GM19240 (cell line): ENCODE results near the gene CATSPERD.
"Not testable (repeated sequence)": the region's sequence is repeated elsewhere in the genome, so short reads cannot be mapped to it uniquely, and the experiment has no call there.

ENCODE experiments used
- DNase-seq: peaks from one replicate; pipeline ENCODE4 v3.0.0; 2011; ENCODE audit warnings: low spot score; ENCODE audit not compliant: insufficient read length

CATSPERD gene

GRCh38 chr19:5697022-5697889 is 23.2 kb upstream of the CATSPERD start:
- no peak for DNase-seq

DNA sequence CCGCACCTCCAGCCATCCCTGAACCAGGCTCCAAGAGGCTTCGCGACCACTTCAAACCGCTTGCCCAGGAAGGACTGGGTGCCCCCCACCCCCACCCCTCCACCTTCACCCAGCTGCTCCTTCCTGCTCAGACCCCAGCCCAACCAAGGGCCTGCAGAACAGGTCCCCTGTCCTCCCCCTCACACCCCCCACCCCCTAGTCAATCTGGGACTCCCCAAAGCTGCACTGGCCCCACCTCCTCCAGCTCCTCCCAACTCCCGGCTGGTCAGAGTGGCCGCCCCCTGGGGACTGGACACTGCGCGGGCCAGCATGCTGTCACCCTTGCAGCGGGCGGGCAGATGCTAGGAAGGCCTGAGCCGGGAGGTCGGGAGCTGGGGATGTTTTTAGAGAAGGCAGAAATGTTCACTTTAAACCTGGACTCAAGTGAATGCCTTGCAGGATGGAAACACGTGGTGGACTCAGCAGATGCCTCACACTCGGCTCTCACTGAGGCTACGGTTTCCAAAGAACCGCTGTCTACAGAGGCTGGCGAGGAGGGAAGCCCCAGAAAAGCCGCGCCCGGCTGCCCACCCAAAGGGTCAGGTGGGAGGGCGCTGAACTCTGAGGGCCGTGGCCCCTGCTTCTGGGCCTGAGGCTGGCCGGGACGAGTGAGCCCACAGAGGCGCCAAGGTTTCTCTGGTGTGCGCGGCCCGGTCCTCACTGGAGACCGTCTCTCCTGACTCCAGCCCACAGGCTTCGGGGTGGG is 22.4 kb upstream of the CATSPERD start:
- no peak for DNase-seq

GRCh38 chr19:5698635-5699422 is 21.6 kb upstream of the CATSPERD start:
- no peak for DNase-seq

GRCh38 chr19:5700455-5701092 is 19.9 kb upstream of the CATSPERD start:
- DNase-seq = no peak

GRCh38 chr19:5702053-5702410 is 18.4 kb upstream of the CATSPERD start:
- DNase-seq = not testable (repeated sequence)

GRCh38 chr19:5703819-5704818 is 16.3 kb upstream of the CATSPERD start:
- no peak for DNase-seq

DNA sequence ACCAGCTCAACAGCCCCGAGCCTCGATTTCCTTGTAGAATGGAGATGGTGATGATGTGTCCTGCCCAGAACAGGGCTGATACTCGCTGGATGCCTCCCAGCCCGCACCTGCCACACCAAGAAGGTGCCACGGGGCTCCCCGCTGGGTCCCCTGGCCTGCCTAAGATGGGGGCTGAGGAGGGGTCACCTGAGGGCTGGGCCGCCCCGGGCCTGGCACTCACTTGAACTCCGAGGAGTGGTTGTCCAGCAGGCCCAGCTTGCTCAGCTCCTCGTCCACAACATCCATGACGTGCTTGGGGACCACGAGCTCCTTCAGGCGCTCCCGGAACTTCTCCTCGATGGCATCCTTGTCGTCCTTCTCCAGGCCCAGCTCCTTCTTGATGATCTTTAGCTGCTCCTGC is 14.9 kb upstream of the CATSPERD start:
- no peak for DNase-seq

- DNase-seq = no peak
Measured at GRCh38 chr19:5706876-5707573, 13.4 kb upstream of the CATSPERD start.

- no peak for DNase-seq
Measured at GRCh38 chr19:5707576-5708575, 12.6 kb upstream of the CATSPERD start.

DNA sequence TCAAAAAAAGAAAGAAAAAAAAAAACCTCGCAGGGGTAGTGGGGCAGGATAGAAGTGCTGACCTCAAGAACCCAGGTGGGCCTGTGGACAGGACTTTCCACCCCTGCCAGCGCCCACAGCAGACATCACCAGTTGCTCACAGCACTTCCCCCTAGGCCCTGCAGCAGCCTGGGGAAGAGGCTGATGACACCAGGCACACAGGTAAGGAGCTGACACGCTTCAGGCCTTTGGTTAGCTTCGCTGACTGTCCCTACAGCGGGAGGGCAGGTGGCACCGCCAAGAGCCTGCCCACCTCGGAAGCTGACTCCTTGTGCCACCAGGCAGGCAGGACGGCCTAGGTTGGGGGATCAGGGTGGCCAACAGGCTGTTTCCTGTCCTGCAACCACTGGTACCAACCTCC is 9.4 kb upstream of the CATSPERD start:
- no peak for DNase-seq

GRCh38 chr19:5711713-5712161 is 8.7 kb upstream of the CATSPERD start:
- no peak for DNase-seq

- DNase-seq = no peak
Measured at GRCh38 chr19:5713228-5713627, 7.2 kb upstream of the CATSPERD start.

- DNase-seq = no peak
Measured at GRCh38 chr19:5714816-5715215, 5.6 kb upstream of the CATSPERD start.

- no peak for DNase-seq
Measured at GRCh38 chr19:5717215-5717935, 3.1 kb upstream of the CATSPERD start.

DNA sequence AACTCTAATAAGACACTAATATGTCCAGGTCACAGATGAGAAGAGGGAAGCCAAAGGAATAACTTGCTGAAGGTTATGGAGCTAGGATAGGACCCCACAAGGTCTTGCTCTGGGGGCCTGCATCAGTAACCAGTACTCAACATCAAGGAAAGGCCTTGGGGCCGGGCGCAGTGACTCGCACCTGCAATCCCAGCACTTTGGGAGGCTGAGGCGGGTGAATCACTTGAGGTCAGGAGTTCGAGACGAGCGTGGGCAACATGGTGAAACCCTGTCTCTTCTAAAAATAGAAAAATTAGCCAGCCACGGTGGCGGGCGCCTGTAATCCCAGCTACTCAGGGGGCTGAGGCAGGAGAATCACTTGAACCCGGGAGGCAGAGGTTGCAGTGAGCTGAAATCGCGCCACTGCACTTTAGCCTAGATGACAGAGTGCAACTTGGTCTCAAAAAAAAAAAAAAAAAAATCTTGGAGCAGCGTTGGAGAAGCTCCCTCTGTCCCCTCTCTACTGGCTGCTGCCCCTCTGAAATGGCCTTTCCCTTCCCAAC is 2.3 kb upstream of the CATSPERD start:
- no peak for DNase-seq

GRCh38 chr19:5718579-5719273 is 1.7 kb upstream of the CATSPERD start:
- DNase-seq = no peak
